H1 (cell line): ENCODE data around the gene TMEM108. TPM values are rescaled to one million over a fixed set of nuclear protein-coding genes. Genes with fewer than 3 reads are reported as not detected.

Experiments
- CTCF ChIA-PET: fragments of 300-600 bp; sonication (Branson Sonifier 250); formaldehyde crosslinking; loops from one replicate; lab custom pipeline; 2021; ENCODE audit not compliant: partially characterized antibody; lab: Charles Lee
- POLR2A ChIA-PET: fragments of 300-600 bp; sonication (Branson Sonifier 250); formaldehyde crosslinking; loops from one replicate; lab custom pipeline; 2021; ENCODE audit warnings: inconsistent platforms; ENCODE audit not compliant: partially characterized antibody; lab: Charles Lee
- DNase-seq, 2 experiments: peaks; one replicate each; pipeline versions ENCODE4 v3.0.0 to v3.0.0-alpha.2; 2010 to 2022; ENCODE audit warnings: low spot score in 2 of 2, low read depth in 1 of 2, mixed read lengths in 1 of 2
- FAIRE-seq: peaks from 2 replicates; lab custom pipeline; 2011; peaks lifted over from hg19 to GRCh38; lab: Jason Lieb, UNC
- H2AFZ ChIP-seq: 2 replicates; pipeline ENCODE4 v1.8.1; 2012; ENCODE audit warnings: low read length, inconsistent platforms
- H2AK5ac ChIP-seq: 2 replicates; pipeline ENCODE4 v1.6.1; 2013; ENCODE audit warnings: low read depth, low read length
- H2BK120ac ChIP-seq: replicated peaks from 2 replicates; pipeline ENCODE3; 2013; ENCODE audit warnings: low read depth, low read length, inconsistent platforms
- H2BK12ac ChIP-seq: 2 replicates; pipeline ENCODE4 v1.6.1; 2013; ENCODE audit warnings: low read depth, low read length
- H2BK15ac ChIP-seq: 2 replicates; pipeline ENCODE4 v1.6.1; 2013; ENCODE audit warnings: low read length
- H2BK20ac ChIP-seq: 2 replicates; pipeline ENCODE4 v1.6.1; 2013; ENCODE audit warnings: low read length
- H2BK5ac ChIP-seq: 2 replicates; pipeline ENCODE4 v1.6.1; 2013; ENCODE audit warnings: low read depth, low read length
- H3K14ac ChIP-seq: 2 replicates; pipeline ENCODE4 v1.6.1; 2013; ENCODE audit warnings: inconsistent platforms; ENCODE audit not compliant: insufficient read length
- H3K18ac ChIP-seq: 2 replicates; pipeline ENCODE4 v1.6.1; 2013; ENCODE audit warnings: low read length; ENCODE audit errors: extremely low read depth
- H3K23ac ChIP-seq: 2 replicates; pipeline ENCODE4 v1.6.1; 2013; ENCODE audit warnings: inconsistent platforms; ENCODE audit not compliant: insufficient read length
- H3K23me2 ChIP-seq: 2 replicates; pipeline ENCODE4 v1.6.1; 2013; ENCODE audit warnings: low read depth, low read length
- H3K27ac ChIP-seq: 2 replicates; pipeline ENCODE4 v1.6.1; 2011; ENCODE audit warnings: low read depth, low read length, inconsistent platforms
- H3K27me3 ChIP-seq, 4 experiments: replicated peaks in 1 of 4; 1 replicate in 1 of 4; 2 replicates in 3 of 4; pipeline versions ENCODE4 v1.6.1 to v1.8.1; 2011 to 2013; ENCODE audit warnings: low read length in 3 of 4, mild to moderate bottlenecking in 3 of 4, inconsistent platforms in 2 of 4, mixed read lengths in 2 of 4, moderate library complexity in 1 of 4; ENCODE audit not compliant: control insufficient read depth in 3 of 4, insufficient read depth in 3 of 4; ENCODE audit errors: extremely low read depth in 1 of 4
- H3K36me3 ChIP-seq, 4 experiments: 2 replicates each; pipeline versions ENCODE4 v1.6.1 to v1.8.1; 2011 to 2013; ENCODE audit warnings: mild to moderate bottlenecking in 4 of 4, low read length in 3 of 4, moderate library complexity in 2 of 4, control low read depth in 1 of 4, inconsistent platforms in 1 of 4; ENCODE audit not compliant: insufficient read depth in 4 of 4, control insufficient read depth in 2 of 4
- H3K4ac ChIP-seq: replicated peaks from 2 replicates; pipeline ENCODE3; 2013; ENCODE audit warnings: low read length, low read depth, mixed read lengths, inconsistent platforms; ENCODE audit not compliant: insufficient read length
- H3K4me1 ChIP-seq, 4 experiments: replicated peaks in 1 of 4; 1 replicate in 1 of 4; 2 replicates in 3 of 4; pipeline versions ENCODE4 v1.6.1 to v1.8.1; 2011 to 2013; ENCODE audit warnings: low read length in 3 of 4, inconsistent platforms in 2 of 4, mixed read lengths in 1 of 4; ENCODE audit not compliant: insufficient read depth in 4 of 4, control insufficient read depth in 3 of 4
- H3K4me2 ChIP-seq, 2 experiments: 2 replicates each; pipeline versions ENCODE4 v1.6.1 to v1.8.1; 2011 to 2013; ENCODE audit warnings: low read depth in 2 of 2, low read length in 2 of 2, control low read depth in 1 of 2, inconsistent platforms in 1 of 2, mild to moderate bottlenecking in 1 of 2; ENCODE audit not compliant: insufficient read depth in 1 of 2
- H3K4me3 ChIP-seq, 4 experiments: fragments of 200-600, 300-600 bp in 1 of 4; sonication (generic), shearing (Covaris generic), sonication (Bioruptor Twin) in 1 of 4; 2 replicates each; pipeline versions ENCODE4 v1.5.1 to v1.8.1; 2011 to 2016; ENCODE audit warnings: low read length in 4 of 4, low read depth in 3 of 4, control low read depth in 2 of 4, inconsistent platforms in 2 of 4, mild to moderate bottlenecking in 2 of 4, mixed read lengths in 1 of 4, moderate library complexity in 1 of 4; ENCODE audit not compliant: insufficient read depth in 2 of 4; ENCODE audit errors: extremely low read depth in 1 of 4
- H3K56ac ChIP-seq: replicated peaks from 2 replicates; pipeline ENCODE3; 2013; ENCODE audit warnings: low read depth, mild to moderate bottlenecking, mixed read lengths, low read length, inconsistent platforms; ENCODE audit not compliant: insufficient read length
- H3K79me1 ChIP-seq: 2 replicates; pipeline ENCODE4 v1.6.1; 2013; ENCODE audit warnings: low read depth, low read length, control low read depth
- H3K79me2 ChIP-seq, 2 experiments: 2 replicates each; pipeline versions ENCODE4 v1.6.1 to v1.8.1; 2012 to 2013; ENCODE audit warnings: low read length in 2 of 2, mild to moderate bottlenecking in 2 of 2, inconsistent platforms in 1 of 2; ENCODE audit not compliant: insufficient read depth in 2 of 2, control insufficient read depth in 1 of 2
- H3K9ac ChIP-seq, 4 experiments: replicated peaks in 1 of 4; 1 replicate in 1 of 4; 2 replicates in 3 of 4; pipeline versions ENCODE4 v1.6.1 to v1.8.1; 2011 to 2013; ENCODE audit warnings: low read depth in 3 of 4, low read length in 3 of 4, control low read depth in 2 of 4, mild to moderate bottlenecking in 2 of 4, moderate library complexity in 2 of 4, inconsistent platforms in 1 of 4; ENCODE audit errors: extremely low read depth in 1 of 4
- H3K9me3 ChIP-seq, 2 experiments: 2 replicates each; pipeline versions ENCODE4 v1.6.1 to v1.8.1; 2012 to 2013; ENCODE audit warnings: mild to moderate bottlenecking in 2 of 2, moderate library complexity in 2 of 2, control low read depth in 1 of 2, inconsistent platforms in 1 of 2, low read depth in 1 of 2, low read length in 1 of 2, mixed read lengths in 1 of 2; ENCODE audit not compliant: insufficient read depth in 2 of 2
- H4K20me1 ChIP-seq, 2 experiments: replicated peaks in 1 of 2; 2 replicates each; pipeline versions ENCODE3 to v1.8.1; 2011 to 2013; ENCODE audit warnings: inconsistent platforms in 2 of 2, low read length in 2 of 2, mild to moderate bottlenecking in 1 of 2; ENCODE audit not compliant: insufficient read depth in 2 of 2, control insufficient read depth in 1 of 2
- H4K5ac ChIP-seq: 2 replicates; pipeline ENCODE4 v1.6.1; 2013; ENCODE audit warnings: low read length, low read depth, mixed read lengths, inconsistent platforms; ENCODE audit not compliant: insufficient read length
- H4K8ac ChIP-seq: 2 replicates; pipeline ENCODE4 v1.8.0; 2013; ENCODE audit warnings: mild to moderate bottlenecking, moderate library complexity, low read length, inconsistent platforms; ENCODE audit not compliant: insufficient read depth; ENCODE audit errors: extremely low read depth
- H4K91ac ChIP-seq: replicated peaks from 2 replicates; pipeline ENCODE3; 2013; ENCODE audit warnings: low read length, mixed read lengths, inconsistent platforms; ENCODE audit not compliant: insufficient read length
- GABPA ChIP-seq: IDR thresholded peaks from 2 replicates; pipeline ENCODE4 v1.6.1; 2011; ENCODE audit warnings: mild to moderate bottlenecking, low read length, moderate library complexity, borderline replicate concordance; ENCODE audit not compliant: insufficient read depth
- WGBS, 2 experiments: shearing (Covaris generic) in 1 of 2; methylation state at CpG; one replicate each; pipeline versions ENCODE4 v1.1.6 to v1.1.7; 2013 to 2015; ENCODE audit warnings: low lambda C conversion rate in 2 of 2, mixed read lengths in 2 of 2, inconsistent platforms in 1 of 2, low coverage in 1 of 2, missing lambda C conversion rate in 1 of 2; ENCODE audit not compliant: insufficient replicate concordance in 2 of 2, insufficient coverage in 1 of 2, insufficient read length in 1 of 2; ENCODE audit errors: extremely low coverage in 1 of 2, missing lambda C conversion rate in 1 of 2; 5-methylcytosine and 5-hydroxymethylcytosine counted together
- polyA plus RNA-seq, 7 experiments: library from polyadenylated mRNA; depleted of rRNA in 3 of 7; stranded (reverse) in 5 of 7; unstranded in 2 of 7; fragments of >200 nt in 5 of 7; fragments of 200-250 nt in 2 of 7; gene quantifications; 1 replicate in 5 of 7; 2 replicates in 1 of 7; 4 replicates in 1 of 7; pipeline versions ENCODE4 v1.2.1 to v1.2.3, GENCODE V29; 2011 to 2013; ENCODE audit warnings: missing spikeins in 2 of 7, mixed read lengths in 2 of 7
- total RNA-seq: library from RNA; stranded (reverse); fragmentation: NEBNext Ultra II Directional; extraction: Animal tissue kit (Norgen Biotek cat#: 25700); gene quantifications from 2 replicates; pipeline ENCODE4 v1.2.1, GENCODE V29; 2021

The TMEM108 gene
- total and polyA plus RNA-seq, 2 of the 8 experiments (the other 6 are each of a cell fraction or from before 2014, with no cell fraction given): 14.3 to 16.2 TPM

DNA sequence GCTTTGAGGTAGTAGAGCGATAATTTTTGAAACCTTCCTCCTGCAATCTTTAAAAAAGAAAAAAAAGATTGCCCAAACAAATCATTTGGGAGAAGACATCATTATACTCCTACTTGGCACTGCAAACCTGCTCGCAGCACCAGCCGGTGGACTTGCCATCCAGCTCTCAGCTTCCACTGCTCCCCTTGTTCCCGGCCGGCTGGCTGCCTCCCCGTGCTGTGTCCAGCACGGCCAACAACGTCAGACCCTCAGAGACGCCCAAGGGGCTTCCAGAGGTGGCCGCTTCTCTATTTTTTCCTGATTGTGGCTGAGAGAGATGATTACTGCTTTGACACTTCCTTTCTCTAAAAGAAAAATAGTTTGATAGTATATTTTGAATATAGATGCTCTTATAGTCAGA is 358.7 kb downstream of the TMEM108 start:
- Histone ChIP-seq H3K4me2 (no peak overlapping the region), H2BK15ac (no peak overlapping the region), H4K5ac (no peak overlapping the region), H3K56ac (no peak overlapping the region), H3K9ac (no peak overlapping the region), H4K20me1 (no peaks in the 10 kb centered on the region), H2BK12ac (no peak overlapping the region), H3K79me1 (no peaks in the 10 kb centered on the region), H3K27me3 (no peaks in the 10 kb centered on the region), H3K23ac (no peak overlapping the region), H3K27ac (no peak overlapping the region), H2AFZ (no peak overlapping the region), H4K91ac (no peak overlapping the region), H4K8ac (no peak overlapping the region), H3K4ac (no peak overlapping the region), H3K4me1 (no peaks in the 10 kb centered on the region), H2AK5ac (no peak overlapping the region), H3K4me3 (no peak overlapping the region), H2BK5ac (no peak overlapping the region), H3K14ac (no peak overlapping the region), H3K18ac (no peak overlapping the region), H2BK120ac (no peak overlapping the region), H3K23me2 (no peaks in the 10 kb centered on the region), H3K9me3 (no peaks in the 10 kb centered on the region), H2BK20ac (no peak overlapping the region), H3K36me3 (no peaks in the 10 kb centered on the region; a peak in 1 of 8 replicates), H3K79me2 (no peaks in the 10 kb centered on the region)
- ChIA-PET POLR2A (no interaction called here), CTCF (interaction anchor here (0.6 to 1.1 kb wide), 4 partner anchors 10 to 355 kb away, joined by 3 read pairs; no protein-coding TSS in a partner anchor)
- FAIRE-seq (no peak), DNase-seq (no peak)
- TF ChIP-seq GABPA: no peak
- WGBS, 2 experiments: 96% methylated on average over 10 of the region's 10 CpGs; no CpG with 5 or more reads in 1 of the 2 experiments
